Endometrial microvascular endothelial cells (primary cell): ENCODE measurements around the gene ANKK1. TPM values are rescaled to one million over a fixed set of nuclear protein-coding genes. Genes with fewer than 3 reads are reported as not detected.

Experiments used
- in situ Hi-C: cut with HindIII; loops from 2 replicates; pipeline ENCODE4 v1.10.0; 2017; ENCODE audit warnings: low sequenced_read_pairs, low pct_unique_long_range_greater_than_20kb; ENCODE audit errors: inconsistent ontology term
- total RNA-seq: library from RNA; depleted of rRNA; stranded (reverse); fragments of >200 nt; gene quantifications from one replicate; pipeline ENCODE4 v1.2.3, GENCODE V29; 2015; ENCODE audit errors: inconsistent ontology term

Gene ANKK1, protein sequence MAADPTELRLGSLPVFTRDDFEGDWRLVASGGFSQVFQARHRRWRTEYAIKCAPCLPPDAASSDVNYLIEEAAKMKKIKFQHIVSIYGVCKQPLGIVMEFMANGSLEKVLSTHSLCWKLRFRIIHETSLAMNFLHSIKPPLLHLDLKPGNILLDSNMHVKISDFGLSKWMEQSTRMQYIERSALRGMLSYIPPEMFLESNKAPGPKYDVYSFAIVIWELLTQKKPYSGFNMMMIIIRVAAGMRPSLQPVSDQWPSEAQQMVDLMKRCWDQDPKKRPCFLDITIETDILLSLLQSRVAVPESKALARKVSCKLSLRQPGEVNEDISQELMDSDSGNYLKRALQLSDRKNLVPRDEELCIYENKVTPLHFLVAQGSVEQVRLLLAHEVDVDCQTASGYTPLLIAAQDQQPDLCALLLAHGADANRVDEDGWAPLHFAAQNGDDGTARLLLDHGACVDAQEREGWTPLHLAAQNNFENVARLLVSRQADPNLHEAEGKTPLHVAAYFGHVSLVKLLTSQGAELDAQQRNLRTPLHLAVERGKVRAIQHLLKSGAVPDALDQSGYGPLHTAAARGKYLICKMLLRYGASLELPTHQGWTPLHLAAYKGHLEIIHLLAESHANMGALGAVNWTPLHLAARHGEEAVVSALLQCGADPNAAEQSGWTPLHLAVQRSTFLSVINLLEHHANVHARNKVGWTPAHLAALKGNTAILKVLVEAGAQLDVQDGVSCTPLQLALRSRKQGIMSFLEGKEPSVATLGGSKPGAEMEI
- total RNA-seq, result not detected

DNA sequence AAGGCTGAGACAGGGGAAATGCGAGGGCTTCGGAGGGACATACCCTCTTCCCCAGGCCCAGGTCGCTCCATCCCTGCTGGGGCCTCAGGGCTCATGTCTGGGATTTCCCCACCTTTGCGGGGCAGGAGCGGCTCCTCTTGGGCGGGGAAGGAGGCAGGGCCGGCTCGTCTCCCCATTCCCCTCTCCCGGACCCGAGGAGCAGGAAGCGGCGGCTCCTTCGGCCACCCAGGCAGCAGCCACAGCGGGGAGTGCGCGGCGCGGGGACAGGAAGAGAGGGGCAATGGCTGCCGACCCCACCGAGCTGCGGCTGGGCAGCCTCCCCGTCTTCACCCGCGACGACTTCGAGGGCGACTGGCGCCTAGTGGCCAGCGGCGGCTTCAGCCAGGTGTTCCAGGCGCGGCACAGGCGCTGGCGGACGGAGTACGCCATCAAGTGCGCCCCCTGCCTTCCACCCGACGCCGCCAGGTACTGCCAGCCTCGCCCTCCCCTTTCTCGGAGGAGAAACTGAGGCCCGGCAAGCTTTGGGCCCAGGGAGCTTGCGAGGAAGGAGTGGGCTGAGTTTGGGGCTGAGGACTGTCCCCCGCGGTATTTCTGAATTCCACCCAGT is at the start of gene ANKK1:
TSS of gene ANKK1 (plus strand) at position 175 of the 607 bp plus-strand sequence. CDS start at position 281, 106 bp downstream.
- in situ Hi-C loops, result no loop called here

DNA sequence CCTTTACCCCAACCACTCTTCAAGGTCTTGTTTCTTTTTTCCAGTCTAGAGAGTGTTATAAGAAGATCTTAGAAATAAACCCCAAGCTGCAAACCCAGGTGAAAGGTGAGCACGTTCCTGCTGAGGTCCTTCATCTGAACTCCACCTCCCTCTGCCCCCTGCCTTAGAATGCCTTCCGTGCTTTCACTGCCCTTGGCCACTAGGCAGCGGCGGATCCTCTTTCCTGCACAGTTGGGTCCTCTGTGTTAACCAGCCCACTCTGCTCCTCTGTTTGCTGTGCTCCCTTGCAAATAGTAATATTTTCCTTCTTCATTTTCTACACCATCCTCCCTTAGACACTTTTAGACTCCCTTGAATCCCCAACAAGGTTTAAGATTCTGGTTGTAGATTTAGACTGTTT is 48.8 kb upstream of the ANKK1 start:
- in situ Hi-C loops, result no loop called here

DNA sequence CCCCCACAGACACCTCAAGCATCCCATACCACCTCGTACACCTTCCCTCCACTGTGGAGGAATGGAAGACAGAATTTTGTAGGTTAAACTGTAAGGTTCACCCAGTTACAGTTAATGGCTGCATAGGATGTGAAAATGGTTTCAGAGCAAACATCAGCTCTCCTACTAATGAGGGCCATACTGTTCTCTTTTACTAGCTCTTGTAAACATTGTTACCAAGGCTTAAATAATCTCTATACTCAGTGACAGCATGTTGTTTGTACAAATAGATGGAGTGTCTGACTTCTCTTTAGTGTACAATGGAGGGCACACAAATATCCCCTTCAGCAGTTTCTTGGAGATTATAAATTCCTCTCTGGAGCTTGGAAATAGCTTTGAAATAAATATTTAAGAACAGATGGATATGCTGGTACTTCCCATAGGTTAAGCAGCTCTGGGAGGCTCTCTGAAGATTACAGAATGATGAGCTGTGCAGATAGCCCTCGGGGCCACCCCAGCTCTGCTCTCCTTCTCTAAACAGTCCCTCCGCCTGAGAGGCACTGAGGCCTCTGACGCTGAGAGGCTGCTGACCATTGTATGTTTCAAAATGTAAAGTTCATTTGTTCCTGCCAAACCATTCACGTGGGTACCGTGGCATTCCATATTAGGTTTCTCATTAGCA is 47.5 kb upstream of the ANKK1 start:
- in situ Hi-C loops, result no loop called here

DNA sequence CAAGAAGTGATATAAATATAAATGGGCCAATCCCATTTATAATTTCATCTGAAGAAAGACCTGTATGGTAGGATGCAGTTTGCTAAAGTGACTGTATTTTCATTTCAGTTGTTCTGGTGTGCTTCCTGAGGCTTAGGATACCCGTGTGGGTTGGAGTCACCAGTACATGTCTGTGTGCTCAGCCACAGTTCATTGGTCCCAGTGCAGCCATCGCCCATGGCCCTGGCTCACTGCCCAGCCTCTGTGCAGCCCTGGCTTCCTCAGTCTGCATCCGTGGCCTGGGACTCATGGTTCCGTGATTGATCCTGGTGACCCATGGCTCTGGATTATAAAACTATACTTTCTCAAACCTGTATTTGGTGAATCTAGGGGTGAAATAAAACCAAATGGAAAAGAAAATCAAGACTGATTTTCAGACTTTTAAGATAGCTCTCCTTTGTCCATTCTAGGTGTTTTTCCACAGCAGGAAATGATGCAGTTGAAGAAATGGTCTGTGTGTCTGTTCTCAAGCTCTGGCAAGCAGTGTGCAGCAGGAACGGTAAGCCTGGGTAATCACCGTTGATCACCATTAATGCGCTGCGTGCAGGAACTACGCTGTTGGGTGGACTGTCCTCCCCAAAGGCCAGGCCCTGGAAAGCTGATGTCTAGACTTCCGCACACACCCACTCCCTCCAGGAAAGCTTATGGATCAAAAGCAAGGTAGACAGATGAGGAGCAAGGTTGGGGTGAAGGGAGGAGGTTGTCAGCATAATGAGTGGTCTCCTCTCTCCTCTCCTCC is 46.0 kb upstream of the ANKK1 start:
- in situ Hi-C loops, result no loop called here

DNA sequence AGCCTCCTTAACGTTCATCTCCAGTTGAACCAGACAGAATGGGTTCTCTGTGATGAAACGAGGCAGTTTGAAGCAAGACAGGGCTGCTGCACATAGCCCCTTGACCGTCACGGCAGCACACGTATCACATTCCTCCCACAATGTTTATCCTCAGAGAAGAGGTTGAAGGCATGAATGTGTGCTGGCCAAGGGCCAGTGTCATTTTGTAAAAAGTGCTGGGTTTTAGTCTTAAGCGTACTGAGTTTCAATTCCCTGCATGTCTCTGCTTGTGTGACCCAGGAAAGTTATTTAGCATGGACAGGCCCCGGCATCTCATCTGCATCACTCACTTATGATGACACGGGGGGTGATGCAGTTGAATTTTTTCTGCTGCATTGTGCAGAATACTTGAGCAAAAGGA is 41.6 kb upstream of the ANKK1 start:
- in situ Hi-C loops, result no loop called here

DNA sequence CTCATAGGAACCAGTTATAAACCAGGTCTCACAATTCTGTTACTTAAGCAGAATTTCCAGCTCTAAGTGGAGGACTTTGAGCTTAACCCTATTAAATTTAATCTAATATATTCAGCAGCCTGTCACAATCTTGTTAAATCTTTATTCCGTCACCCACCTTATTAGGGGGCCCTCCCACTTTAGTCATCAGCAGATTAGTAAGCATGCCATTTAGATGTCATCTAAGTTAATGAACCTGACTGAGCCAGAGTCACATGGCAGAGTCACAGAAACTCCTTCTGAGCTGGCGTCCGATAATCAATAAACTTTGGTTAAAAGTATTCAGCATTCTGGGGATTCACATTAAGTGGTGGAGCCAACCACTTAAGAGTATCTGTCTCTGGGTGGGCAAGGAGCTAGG is 38.1 kb upstream of the ANKK1 start:
- in situ Hi-C loops, result no loop called here

DNA sequence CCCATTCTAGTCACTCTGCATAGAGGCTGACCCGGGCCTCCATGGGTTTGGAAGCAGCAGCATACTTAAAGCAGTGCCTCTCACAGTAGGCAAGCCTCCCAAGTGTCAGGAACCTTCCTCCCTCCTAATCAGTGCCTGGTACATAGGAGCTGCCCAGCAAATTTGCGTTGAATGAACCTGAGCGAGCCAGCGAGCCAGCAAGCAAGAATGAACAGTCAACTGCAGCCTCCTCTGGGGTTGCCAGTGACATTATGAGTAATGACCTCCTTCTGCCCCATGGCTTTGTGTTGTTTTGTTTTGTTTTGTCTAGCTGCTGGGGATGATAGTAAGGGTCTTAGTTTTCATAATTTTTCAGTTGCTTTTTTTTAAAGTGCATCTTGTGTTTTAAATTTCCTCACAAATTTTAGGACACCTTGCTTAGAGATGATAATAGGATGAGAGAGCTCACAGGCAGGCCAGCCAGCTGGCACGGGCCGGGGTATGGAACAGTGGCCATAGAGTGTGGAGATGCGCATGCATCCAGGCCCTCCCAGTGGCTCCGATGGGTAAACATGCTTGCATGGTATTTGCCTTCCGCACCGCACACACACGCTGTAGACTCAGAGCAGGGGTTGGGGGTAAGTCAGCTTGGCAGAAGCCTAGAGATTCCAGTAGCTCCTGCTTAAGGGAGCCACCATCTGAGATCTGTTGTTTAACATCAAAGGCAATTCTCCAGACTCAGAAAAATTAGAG is 37.1 kb upstream of the ANKK1 start:
- in situ Hi-C loops, result no loop called here

DNA sequence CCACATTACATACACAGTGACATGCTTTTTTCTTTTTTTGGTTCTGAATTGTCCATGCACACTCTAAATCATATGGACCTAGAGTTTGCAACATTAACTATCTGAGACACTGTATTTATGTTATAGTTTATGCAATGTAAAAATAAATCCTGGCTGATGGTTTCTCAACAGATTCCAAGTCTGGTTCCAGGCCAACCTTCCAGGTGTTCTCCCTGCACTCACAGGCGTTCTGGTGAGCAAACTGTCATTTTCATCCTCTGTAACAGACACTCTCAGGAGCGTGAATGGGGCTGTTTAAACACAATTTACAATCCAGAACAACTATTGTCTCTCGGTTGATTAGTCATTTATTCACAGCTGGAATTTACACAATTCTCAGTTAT is 36.5 kb upstream of the ANKK1 start:
- in situ Hi-C loops, result no loop called here

DNA sequence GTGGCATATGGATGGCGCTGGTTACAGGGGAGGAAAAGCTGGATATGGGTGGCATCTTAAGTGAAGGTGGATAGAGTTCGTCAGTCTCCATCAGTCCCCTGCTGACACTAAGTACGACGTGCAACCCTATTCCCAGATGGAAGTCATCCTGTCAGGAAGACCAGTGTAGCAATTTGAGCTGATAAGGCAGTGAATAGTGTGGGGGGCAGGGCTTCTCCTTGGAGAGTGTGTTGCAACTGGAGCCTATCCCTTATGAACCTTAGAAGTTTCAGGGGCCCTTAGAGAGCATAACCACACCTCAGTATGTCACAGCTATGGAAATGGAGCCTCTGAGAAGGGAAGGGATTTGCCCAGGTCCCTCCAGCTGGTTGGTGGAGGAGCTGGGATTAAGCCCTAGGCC is 36.1 kb upstream of the ANKK1 start:
- in situ Hi-C loops, result no loop called here

DNA sequence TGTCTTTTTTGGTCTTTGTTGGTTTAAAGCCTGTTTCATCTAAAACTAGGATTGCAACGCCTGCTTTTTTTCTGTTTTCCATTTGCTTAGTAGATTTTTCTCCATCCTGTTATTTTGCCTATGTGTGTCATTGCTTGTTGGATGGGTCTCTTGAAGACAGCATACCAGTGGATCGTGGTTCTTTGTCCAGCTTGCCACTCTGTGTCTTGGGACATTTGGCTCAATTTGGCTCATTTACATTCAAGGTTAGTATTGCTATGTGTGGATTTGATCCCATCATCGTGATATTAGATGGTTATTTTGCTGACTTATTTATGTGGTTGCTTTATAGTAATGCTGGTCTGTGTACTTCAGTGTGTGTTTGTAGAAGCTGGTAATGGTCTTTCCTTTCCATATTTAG is 31.4 kb upstream of the ANKK1 start:
- in situ Hi-C loops, result no loop called here

DNA sequence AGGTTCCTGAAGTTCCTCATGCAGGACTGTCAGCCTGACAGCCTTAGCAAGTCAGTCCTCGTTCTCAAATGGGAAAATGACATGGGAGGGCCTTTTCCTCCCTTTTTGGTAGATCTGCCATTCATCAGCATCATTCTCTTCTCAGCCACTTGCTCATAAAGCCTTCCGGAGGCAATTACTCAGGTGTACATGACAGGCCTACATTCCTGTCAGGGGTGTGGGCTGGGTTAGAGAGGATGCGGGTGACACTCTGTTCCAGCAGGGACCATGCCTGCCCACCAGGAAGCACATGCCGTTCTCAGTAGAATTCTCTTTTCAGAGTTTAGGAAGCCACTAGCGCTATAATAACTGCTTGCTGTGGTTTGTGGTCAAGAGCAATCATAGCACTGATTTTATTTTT is 24.2 kb upstream of the ANKK1 start:
- in situ Hi-C loops, result no loop called here

DNA sequence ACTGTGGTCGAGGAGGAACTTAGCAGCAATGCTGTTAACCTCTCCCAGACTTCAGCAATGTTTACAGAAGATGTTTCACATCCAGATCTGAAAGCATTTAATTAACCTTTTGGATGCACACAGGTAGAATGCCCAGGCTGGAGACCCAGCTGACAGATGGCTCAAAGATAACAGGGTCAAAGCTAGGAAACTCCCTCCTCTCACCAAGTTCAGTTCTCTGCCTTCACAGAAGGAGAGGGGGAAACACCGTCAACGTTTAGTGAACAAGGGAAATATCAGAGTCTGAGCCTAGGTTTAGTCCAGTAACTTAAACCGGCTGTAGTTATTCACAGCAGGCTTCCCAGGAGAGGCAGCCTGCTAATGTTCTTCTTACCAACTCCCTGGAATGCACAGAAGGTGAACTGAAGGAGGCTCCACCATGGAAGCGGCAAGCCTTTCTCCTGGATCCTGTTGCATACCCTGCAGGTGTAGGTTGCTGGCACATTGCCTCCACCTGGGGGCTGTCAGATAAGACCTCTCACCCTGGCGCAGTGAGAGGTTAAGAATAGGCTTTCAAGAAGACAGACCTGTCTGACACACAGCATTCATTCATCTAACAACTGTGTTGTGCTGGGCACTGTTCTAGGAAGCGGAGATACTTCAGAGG is 23.5 kb upstream of the ANKK1 start:
- in situ Hi-C loops, result no loop called here

DNA sequence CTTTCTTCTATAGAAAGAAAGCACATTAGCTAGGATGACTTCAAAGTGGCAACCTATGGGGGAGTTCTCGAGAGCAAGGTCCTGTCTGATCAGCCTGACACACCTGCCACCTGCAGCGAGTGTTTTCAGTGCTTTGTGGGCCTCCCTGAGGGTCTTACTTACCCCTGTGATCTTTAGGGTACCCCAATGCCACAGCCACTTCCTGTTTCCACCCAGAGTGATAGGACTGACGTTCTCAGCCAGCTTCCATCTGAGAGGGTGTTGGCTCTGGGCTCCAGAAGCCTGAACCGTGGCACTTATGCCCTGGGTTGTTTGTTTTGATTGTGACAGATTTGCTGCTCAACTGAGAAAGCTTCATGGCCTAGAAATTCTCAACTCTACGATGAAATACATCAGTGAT is 21.7 kb upstream of the ANKK1 start:
- in situ Hi-C loops, result no loop called here

DNA sequence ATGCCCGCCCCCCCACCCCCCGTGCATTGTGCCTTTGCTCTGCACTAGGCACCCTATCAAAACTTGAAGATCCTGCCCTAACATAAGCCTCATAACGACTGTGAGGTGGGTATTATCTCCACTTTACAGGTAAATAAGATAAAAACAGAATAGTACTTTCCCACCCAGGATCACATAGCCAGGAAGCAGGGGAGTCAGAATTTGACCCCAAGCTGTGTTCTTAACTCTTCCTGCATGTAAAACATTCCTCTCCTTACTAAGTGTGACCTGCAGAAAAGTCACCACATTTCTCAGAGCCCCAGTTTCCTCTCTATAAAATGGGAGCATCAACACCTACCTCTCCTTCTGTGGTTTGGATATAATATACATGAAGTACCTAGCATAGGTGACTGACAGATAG is 18.2 kb upstream of the ANKK1 start:
- in situ Hi-C loops, result no loop called here

DNA sequence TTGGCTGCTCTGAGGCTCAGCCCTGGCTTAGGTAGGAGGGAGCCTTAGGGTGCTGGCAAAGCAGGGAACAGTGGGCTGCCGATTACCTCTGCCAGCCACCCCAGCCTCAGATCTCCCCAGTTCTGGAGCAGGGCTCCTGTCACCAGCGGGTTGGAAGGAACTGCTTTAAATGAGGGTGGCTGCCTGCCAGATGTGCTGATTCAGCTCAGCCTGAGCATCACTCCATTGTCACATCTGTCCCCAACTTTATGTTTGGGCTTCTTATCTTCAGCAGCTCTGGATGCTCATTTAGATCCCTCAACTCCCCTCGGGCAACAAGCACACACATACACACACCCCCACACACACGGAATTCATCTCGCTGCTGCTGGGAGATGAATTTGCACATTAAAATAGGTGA is 16.9 kb upstream of the ANKK1 start:
- in situ Hi-C loops, result no loop called here

DNA sequence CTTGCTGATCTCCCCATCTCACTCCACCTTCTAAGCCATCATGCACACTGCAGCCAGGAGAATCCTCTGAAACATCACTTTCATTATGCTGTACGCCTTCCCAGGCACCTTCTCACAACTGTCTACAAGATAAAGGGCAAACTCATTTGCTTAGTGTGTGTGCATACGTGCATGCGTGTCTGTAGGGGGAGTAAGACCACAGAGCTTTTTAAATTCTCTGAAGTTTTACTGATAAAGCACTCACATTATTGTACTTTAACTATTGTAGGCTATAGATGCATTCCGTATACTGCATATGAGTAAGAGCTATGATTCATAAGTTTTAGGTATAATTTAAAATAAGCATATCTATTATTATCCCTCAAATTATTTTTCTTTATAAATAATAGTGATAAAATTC is 15.3 kb upstream of the ANKK1 start:
- in situ Hi-C loops, result no loop called here

DNA sequence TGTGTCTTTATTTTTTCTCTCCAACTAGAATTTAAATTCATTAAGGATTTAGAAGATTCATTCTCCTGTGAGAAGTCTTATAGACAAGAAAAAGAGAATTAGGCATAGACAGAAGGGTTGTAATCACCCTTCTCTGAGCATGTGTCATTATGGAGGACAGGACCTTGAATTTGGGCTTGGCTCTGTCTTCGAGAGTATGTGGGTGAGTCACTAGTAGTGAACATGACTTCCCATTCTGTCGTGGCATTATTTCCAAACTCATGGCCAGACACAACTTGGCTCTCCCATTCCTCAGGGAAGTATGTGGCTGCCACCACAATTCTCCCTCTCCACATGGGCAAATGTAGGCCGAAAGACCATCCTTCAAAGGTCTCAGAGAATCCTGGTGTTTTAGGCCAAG is 14.3 kb upstream of the ANKK1 start:
- in situ Hi-C loops, result no loop called here
